Brain microvascular endothelial cell (primary cell): ENCODE data around the gene LIME1.

Experiments used
- DNase-seq: peaks from one replicate; pipeline ENCODE4 v3.0.0-alpha.2; 2020
- H3K27ac ChIP-seq: fragments of 250-450 bp; sonication (Bioruptor Pico); 2 replicates; pipeline ENCODE4 v1.5.1; 2020; ENCODE audit warnings: mild to moderate bottlenecking, moderate library complexity
- H3K27me3 ChIP-seq: fragments of 250-450 bp; sonication (Bioruptor Pico); replicated peaks from 2 replicates; pipeline ENCODE4 v1.5.1; 2020; ENCODE audit warnings: mild to moderate bottlenecking
- H3K36me3 ChIP-seq: fragments of 250-450 bp; sonication (Bioruptor Pico); replicated peaks from 2 replicates; pipeline ENCODE4 v1.5.1; 2020; ENCODE audit warnings: mild to moderate bottlenecking
- H3K4me3 ChIP-seq: 2 replicates; pipeline ENCODE4 v1.5.1; 2011; ENCODE audit warnings: low read depth, mild to moderate bottlenecking, control low read depth, low read length, moderate library complexity
- in situ Hi-C: cut with HindIII; loops from 2 replicates; pipeline ENCODE4 v1.10.0; 2017; ENCODE audit warnings: low sequenced_read_pairs, low pct_ligation_motif_present
- TF ChIP-seq, protein P1 (sequence below): IDR thresholded peaks from 2 replicates; pipeline ENCODE4 v1.5.1; 2011; ENCODE audit warnings: low read depth, mild to moderate bottlenecking, moderate library complexity, low read length, control low read depth, inconsistent platforms; ENCODE audit errors: missing control alignments

Gene LIME1

DNA sequence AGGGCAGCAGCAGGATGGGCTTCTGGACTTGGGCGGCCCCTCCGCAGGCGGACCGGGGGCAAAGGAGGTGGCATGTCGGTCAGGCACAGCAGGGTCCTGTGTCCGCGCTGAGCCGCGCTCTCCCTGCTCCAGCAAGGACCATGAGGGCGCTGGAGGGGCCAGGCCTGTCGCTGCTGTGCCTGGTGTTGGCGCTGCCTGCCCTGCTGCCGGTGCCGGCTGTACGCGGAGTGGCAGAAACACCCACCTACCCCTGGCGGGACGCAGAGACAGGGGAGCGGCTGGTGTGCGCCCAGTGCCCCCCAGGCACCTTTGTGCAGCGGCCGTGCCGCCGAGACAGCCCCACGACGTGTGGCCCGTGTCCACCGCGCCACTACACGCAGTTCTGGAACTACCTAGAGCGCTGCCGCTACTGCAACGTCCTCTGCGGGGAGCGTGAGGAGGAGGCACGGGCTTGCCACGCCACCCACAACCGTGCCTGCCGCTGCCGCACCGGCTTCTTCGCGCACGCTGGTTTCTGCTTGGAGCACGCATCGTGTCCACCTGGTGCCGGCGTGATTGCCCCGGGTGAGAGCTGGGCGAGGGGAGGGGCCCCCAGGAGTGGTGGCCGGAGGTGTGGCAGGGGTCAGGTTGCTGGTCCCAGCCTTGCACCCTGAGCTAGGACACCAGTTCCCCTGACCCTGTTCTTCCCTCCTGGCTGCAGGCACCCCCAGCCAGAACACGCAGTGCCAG is 39.7 kb upstream of the LIME1 start, which contains the start of gene TNFRSF6B:
Gene TNFRSF6B (plus strand): TSS at position 25 of the 729 bp plus-strand sequence. CDS start 116 bp downstream, at position 141.
- DNase-seq = no peak
- Histone ChIP-seq H3K4me3 (peak within 1 kb of the TSS; percentile 63), H3K27me3 (no peaks in the 10 kb centered on the region), H3K36me3 (peaks cover 3% of the 10 kb centered on the region), H3K27ac (peak within 1 kb of the TSS; percentile 12)
- in situ Hi-C loops = loop anchor here (25.0 kb wide), 1 partner anchor 109 kb away; no protein-coding TSS in a partner anchor
- TF ChIP-seq, protein P1, sequence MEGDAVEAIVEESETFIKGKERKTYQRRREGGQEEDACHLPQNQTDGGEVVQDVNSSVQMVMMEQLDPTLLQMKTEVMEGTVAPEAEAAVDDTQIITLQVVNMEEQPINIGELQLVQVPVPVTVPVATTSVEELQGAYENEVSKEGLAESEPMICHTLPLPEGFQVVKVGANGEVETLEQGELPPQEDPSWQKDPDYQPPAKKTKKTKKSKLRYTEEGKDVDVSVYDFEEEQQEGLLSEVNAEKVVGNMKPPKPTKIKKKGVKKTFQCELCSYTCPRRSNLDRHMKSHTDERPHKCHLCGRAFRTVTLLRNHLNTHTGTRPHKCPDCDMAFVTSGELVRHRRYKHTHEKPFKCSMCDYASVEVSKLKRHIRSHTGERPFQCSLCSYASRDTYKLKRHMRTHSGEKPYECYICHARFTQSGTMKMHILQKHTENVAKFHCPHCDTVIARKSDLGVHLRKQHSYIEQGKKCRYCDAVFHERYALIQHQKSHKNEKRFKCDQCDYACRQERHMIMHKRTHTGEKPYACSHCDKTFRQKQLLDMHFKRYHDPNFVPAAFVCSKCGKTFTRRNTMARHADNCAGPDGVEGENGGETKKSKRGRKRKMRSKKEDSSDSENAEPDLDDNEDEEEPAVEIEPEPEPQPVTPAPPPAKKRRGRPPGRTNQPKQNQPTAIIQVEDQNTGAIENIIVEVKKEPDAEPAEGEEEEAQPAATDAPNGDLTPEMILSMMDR = no peak

DNA sequence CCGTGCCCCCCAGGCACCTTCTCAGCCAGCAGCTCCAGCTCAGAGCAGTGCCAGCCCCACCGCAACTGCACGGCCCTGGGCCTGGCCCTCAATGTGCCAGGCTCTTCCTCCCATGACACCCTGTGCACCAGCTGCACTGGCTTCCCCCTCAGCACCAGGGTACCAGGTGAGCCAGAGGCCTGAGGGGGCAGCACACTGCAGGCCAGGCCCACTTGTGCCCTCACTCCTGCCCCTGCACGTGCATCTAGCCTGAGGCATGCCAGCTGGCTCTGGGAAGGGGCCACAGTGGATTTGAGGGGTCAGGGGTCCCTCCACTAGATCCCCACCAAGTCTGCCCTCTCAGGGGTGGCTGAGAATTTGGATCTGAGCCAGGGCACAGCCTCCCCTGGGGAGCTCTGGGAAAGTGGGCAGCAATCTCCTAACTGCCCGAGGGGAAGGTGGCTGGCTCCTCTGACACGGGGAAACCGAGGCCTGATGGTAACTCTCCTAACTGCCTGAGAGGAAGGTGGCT is 39.1 kb upstream of the LIME1 start:
- no peak for DNase-seq
- H3K27ac ChIP-seq = peak overlapping the region; percentile 90
- H3K27me3 ChIP-seq = no peaks in the 10 kb centered on the region
- H3K36me3 ChIP-seq = peaks cover 3% of the 10 kb centered on the region
- in situ Hi-C loops = loop anchor here (25.0 kb wide), 1 partner anchor 110 kb away; no protein-coding TSS in a partner anchor
- peak overlapping the region; percentile 63 for H3K4me3 ChIP-seq
- TF ChIP-seq, protein P1 = no peak

DNA sequence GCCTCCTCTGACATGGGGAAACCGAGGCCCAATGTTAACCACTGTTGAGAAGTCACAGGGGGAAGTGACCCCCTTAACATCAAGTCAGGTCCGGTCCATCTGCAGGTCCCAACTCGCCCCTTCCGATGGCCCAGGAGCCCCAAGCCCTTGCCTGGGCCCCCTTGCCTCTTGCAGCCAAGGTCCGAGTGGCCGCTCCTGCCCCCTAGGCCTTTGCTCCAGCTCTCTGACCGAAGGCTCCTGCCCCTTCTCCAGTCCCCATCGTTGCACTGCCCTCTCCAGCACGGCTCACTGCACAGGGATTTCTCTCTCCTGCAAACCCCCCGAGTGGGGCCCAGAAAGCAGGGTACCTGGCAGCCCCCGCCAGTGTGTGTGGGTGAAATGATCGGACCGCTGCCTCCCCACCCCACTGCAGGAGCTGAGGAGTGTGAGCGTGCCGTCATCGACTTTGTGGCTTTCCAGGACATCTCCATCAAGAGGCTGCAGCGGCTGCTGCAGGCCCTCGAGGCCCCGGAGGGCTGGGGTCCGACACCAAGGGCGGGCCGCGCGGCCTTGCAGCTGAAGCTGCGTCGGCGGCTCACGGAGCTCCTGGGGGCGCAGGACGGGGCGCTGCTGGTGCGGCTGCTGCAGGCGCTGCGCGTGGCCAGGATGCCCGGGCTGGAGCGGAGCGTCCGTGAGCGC is 38.5 kb upstream of the LIME1 start:
- Histone ChIP-seq H3K27ac (peak overlapping the region; percentile 90), H3K4me3 (peak overlapping the region; percentile 63), H3K27me3 (no peaks in the 10 kb centered on the region), H3K36me3 (peaks cover 3% of the 10 kb centered on the region)
- DNase-seq = no peak
- in situ Hi-C loops = loop anchor here (25.0 kb wide), 1 partner anchor 111 kb away; no protein-coding TSS in a partner anchor
- TF ChIP-seq, protein P1 = no peak

DNA sequence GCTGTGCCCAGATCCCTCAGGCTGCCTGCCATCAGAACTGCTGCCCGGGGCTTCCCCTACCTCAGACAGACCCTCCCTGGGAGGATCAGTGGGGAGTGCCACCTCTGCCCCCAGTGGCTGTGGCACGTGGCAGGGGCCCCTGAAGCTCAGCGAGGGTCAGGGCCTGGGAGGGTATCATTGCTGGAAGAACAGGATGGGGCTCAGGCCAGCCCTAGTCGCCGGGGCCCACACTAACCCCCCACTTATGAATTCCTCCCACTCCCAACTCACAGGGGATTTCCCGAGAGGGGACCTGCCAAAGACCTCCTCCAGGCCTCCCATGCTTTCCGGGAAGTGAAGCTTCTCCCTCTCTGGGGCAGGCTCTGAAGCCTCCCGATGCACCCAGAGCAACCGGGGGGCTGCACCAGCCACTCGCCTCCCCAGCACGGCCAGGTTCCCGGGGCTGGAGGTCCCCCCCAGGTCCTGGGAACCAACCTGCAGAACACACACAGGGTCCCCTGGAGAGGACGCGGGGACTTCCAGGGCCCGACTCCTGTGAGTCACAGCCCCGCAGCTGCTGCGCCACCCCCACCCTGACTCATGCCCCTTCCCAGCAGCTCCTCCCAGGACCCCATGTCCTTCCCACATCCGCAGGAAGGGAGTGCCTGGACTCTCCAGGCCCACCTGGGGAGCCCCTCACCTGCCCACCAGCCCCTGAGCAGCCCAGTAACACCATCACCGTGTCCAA is 37.6 kb upstream of the LIME1 start:
- H3K4me3 ChIP-seq = peak overlapping the region; percentile 12
- H3K27me3 ChIP-seq = no peaks in the 10 kb centered on the region
- in situ Hi-C loops = loop anchor here (25.0 kb wide), 1 partner anchor 112 kb away; no protein-coding TSS in a partner anchor
- peak; percentile 86 for DNase-seq
- H3K27ac ChIP-seq = peak overlapping the region; percentile 90
- H3K36me3 ChIP-seq = peaks cover 3% of the 10 kb centered on the region
- TF ChIP-seq, protein P1 = no peak

DNA sequence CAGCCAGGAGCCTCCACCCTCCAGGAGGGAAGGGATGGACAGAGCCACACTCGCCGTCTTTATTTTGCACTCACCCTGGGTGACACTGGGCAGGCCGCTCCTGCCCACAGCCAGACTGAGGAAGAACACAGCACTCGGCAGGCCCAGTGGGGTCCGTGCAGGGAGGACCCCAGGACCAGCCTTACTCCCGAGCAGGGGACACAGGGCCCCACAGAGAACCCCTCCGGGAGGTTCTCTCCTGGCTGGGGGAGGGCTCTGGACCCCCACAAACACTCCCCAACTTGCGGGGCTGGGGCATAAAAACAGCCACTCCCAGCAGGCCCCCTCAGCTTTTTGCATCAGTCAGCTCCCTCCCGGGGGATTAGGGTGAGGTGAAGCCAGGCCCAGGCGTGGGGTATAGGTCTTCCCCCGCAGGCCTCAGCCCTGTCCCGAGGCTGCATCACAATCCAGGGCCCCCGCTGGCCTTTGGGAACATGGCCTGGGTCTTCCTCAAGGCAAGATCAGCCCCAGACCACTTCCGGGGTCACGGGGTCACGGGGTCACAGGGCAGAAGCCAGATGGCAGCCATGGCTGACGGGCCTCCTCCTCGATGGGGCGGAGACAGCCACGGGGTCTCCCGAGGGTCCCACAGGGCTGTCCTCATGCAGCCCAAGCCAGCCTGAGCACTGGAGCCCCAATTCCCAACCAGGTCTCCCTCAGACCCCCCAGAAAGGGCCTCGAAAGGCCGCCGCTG is 36.8 kb upstream of the LIME1 start:
- Histone ChIP-seq H3K27me3 (no peaks in the 10 kb centered on the region), H3K4me3 (no peak overlapping the region), H3K36me3 (peaks cover 8% of the 10 kb centered on the region), H3K27ac (peak overlapping the region; percentile 90)
- no peak for DNase-seq
- TF ChIP-seq, protein P1 = no peak
- in situ Hi-C loops = loop anchor here (25.0 kb wide), 1 partner anchor 112 kb away; no protein-coding TSS in a partner anchor
